Endothelial cell of umbilical vein (primary cell): Measurements from ENCODE around the gene APBA2. TPM values are rescaled to one million over a fixed set of nuclear protein-coding genes. Genes with fewer than 3 reads are reported as not detected.

Experiments used
- BruUV-seq: library from RNA; stranded (reverse); fragments of 400-500 nt; replicated peaks from 2 replicates; lab custom pipeline; 2021; lab: Mats Ljungman, UMichigan
- CTCF ChIA-PET: fragments of 300-600, 350-600 bp; sonication (Branson Sonifier 250); formaldehyde crosslinking; loops from one replicate; lab custom pipeline; 2021; ENCODE audit warnings: antibody characterized with exemption, inconsistent platforms; lab: Charles Lee
- POLR2A ChIA-PET: fragments of 300-600, 350-600 bp; sonication (Branson Sonifier 250); formaldehyde crosslinking; loops from one replicate; lab custom pipeline; 2021; ENCODE audit warnings: antibody characterized with exemption, inconsistent platforms; lab: Charles Lee
- DNase-seq: peaks from one replicate; pipeline ENCODE4 v3.0.0-alpha.2; 2011; ENCODE audit warnings: low read depth, low spot score
- FAIRE-seq: peaks from 2 replicates; lab custom pipeline; 2011; peaks lifted over from hg19 to GRCh38; lab: Jason Lieb, UNC
- H2AFZ ChIP-seq: 2 replicates; pipeline ENCODE4 v1.6.0; 2012; ENCODE audit warnings: low read depth, low read length, control low read depth, inconsistent platforms
- H3K27ac ChIP-seq: 2 replicates; pipeline ENCODE4 v1.5.1; 2011; ENCODE audit warnings: low read depth, mild to moderate bottlenecking, control low read depth, low read length, moderate library complexity; ENCODE audit not compliant: insufficient read depth
- H3K27me3 ChIP-seq, 2 experiments: 2 replicates each; pipeline versions ENCODE4 v1.6.0 to v1.6.1; 2011; ENCODE audit warnings: low read length in 2 of 2, mixed read lengths in 1 of 2; ENCODE audit not compliant: control insufficient read depth in 2 of 2, insufficient read depth in 2 of 2
- H3K36me3 ChIP-seq, 2 experiments: 2 replicates in 1 of 2; 3 replicates in 1 of 2; pipeline ENCODE4 v1.5.1; 2011; ENCODE audit warnings: low read length in 2 of 2, mild to moderate bottlenecking in 1 of 2, moderate library complexity in 1 of 2; ENCODE audit not compliant: control insufficient read depth in 2 of 2, insufficient read depth in 2 of 2; ENCODE audit errors: extremely low read depth in 1 of 2
- H3K4me1 ChIP-seq: 3 replicates; pipeline ENCODE4 v1.5.1; 2011; ENCODE audit warnings: mild to moderate bottlenecking, low read length; ENCODE audit not compliant: control insufficient read depth, insufficient read depth; ENCODE audit errors: extremely low read depth
- H3K4me2 ChIP-seq: 2 replicates; pipeline ENCODE4 v1.6.1; 2011; ENCODE audit warnings: low read length, control low read depth, mixed read lengths; ENCODE audit not compliant: insufficient read depth
- H3K4me3 ChIP-seq, 3 experiments: fragments of 200-600 bp in 1 of 3; sonication (generic), shearing (Covaris generic) in 1 of 3; replicated peaks in 1 of 3; 2 replicates each; pipeline ENCODE4 v1.5.1; 2011 to 2016; ENCODE audit warnings: control low read depth in 3 of 3, low read length in 3 of 3, mild to moderate bottlenecking in 2 of 3, inconsistent platforms in 1 of 3, low read depth in 1 of 3, moderate library complexity in 1 of 3; ENCODE audit not compliant: insufficient read depth in 1 of 3
- H3K79me2 ChIP-seq: 2 replicates; pipeline ENCODE4 v1.6.0; 2012; ENCODE audit warnings: low read length, inconsistent platforms; ENCODE audit not compliant: control insufficient read depth, insufficient read depth
- H3K9ac ChIP-seq: replicated peaks from 2 replicates; pipeline ENCODE3; 2011; ENCODE audit warnings: low read length, control low read depth; ENCODE audit not compliant: insufficient read depth; ENCODE audit errors: extremely low read depth
- H3K9me1 ChIP-seq: replicated peaks from 3 replicates; pipeline ENCODE4 v1.6.0; 2011; ENCODE audit warnings: mild to moderate bottlenecking, low read length; ENCODE audit not compliant: control insufficient read depth, insufficient read depth; ENCODE audit errors: extremely low read depth
- H3K9me3 ChIP-seq: replicated peaks from 2 replicates; pipeline ENCODE4 v1.5.1; 2012; ENCODE audit warnings: low read length, inconsistent platforms; ENCODE audit not compliant: control insufficient read depth, insufficient read depth
- H4K20me1 ChIP-seq: replicated peaks from 2 replicates; pipeline ENCODE3; 2011; ENCODE audit warnings: mild to moderate bottlenecking, low read length; ENCODE audit not compliant: control insufficient read depth, insufficient read depth; ENCODE audit errors: extremely low read depth
- EZH2 ChIP-seq: IDR thresholded peaks from 2 replicates; pipeline ENCODE4 v1.6.1; 2012; ENCODE audit warnings: borderline replicate concordance, low read depth, mild to moderate bottlenecking, moderate library complexity, low read length, inconsistent platforms; ENCODE audit not compliant: severe bottlenecking
- FOS ChIP-seq: IDR thresholded peaks from 2 replicates; pipeline ENCODE4 v1.6.1; 2011; ENCODE audit warnings: mild to moderate bottlenecking, low read length, moderate library complexity, borderline replicate concordance; ENCODE audit not compliant: insufficient read depth
- GATA2 ChIP-seq: IDR thresholded peaks from 2 replicates; pipeline ENCODE4 v1.7.0; 2011; ENCODE audit warnings: low read depth, mild to moderate bottlenecking, moderate library complexity, mixed read lengths, low read length; ENCODE audit not compliant: insufficient read length, insufficient read depth
- JUN ChIP-seq: IDR thresholded peaks from 2 replicates; pipeline ENCODE4 v1.6.1; 2011; ENCODE audit warnings: borderline replicate concordance, low read depth; ENCODE audit not compliant: insufficient read length, insufficient read depth
- MYC ChIP-seq: IDR thresholded peaks from one replicate; pipeline ENCODE4 v1.6.1; 2011; ENCODE audit warnings: mild to moderate bottlenecking, low read depth, low read length
- POLR2A ChIP-seq: IDR thresholded peaks from 2 replicates; pipeline ENCODE4 v1.6.1; 2012; ENCODE audit warnings: low read depth, mild to moderate bottlenecking, control low read depth, low read length
- POLR2AphosphoS5 ChIP-seq: IDR thresholded peaks from 2 replicates; pipeline ENCODE4 v1.6.1; 2012; ENCODE audit warnings: low read depth, mild to moderate bottlenecking, control low read depth, low read length, moderate library complexity; ENCODE audit not compliant: insufficient read depth
- dilution Hi-C: fragments of 300-500 bp; cut with MboI; formaldehyde crosslinking; loops from one replicate; pipeline ENCODE4 v1.15.0; 2019; ENCODE audit warnings: low sequenced_read_pairs; ENCODE audit not compliant: extremely low pct_ligation_motif_present
- intact Hi-C: fragments of 100-400 bp; cut with micrococcal nuclease; formaldehyde crosslinking; loops from one replicate; pipeline ENCODE4 v1.10.0; 2022
- polyA plus RNA-seq, 4 experiments: library from polyadenylated mRNA; depleted of rRNA in 3 of 4; stranded (reverse) in 3 of 4; unstranded in 1 of 4; fragments of >200 nt; gene quantifications; 2 replicates each; pipeline versions ENCODE4 v1.2.1 to v1.2.3, GENCODE V29; 2011 to 2012; ENCODE audit warnings: missing spikeins in 1 of 4
- total RNA-seq: library from RNA; stranded (reverse); gene quantifications from 2 replicates; pipeline ENCODE4 v1.2.3, GENCODE V29; 2021
- TF ChIP-seq, protein P1 (sequence below): IDR thresholded peaks from 2 replicates; pipeline ENCODE4 v1.6.1; 2011; ENCODE audit not compliant: insufficient read depth, insufficient read length
- TF ChIP-seq, protein P2 (sequence below), 2 donors: IDR thresholded peaks; 1 replicate in 1 of 2; 2 replicates in 1 of 2; pipeline ENCODE4 v1.5.1; 2011; ENCODE audit warnings: low read length in 2 of 2, mild to moderate bottlenecking in 2 of 2, moderate library complexity in 2 of 2, control low read depth in 1 of 2, inconsistent platforms in 1 of 2, low read depth in 1 of 2; ENCODE audit not compliant: insufficient read depth in 1 of 2; ENCODE audit errors: extremely low read depth in 1 of 2

The APBA2 gene
- total and polyA plus RNA-seq, 2 donors (not counting 3 experiments of a cell fraction or from before 2014, with no cell fraction given): 5.7 to 11.1 TPM

DNA sequence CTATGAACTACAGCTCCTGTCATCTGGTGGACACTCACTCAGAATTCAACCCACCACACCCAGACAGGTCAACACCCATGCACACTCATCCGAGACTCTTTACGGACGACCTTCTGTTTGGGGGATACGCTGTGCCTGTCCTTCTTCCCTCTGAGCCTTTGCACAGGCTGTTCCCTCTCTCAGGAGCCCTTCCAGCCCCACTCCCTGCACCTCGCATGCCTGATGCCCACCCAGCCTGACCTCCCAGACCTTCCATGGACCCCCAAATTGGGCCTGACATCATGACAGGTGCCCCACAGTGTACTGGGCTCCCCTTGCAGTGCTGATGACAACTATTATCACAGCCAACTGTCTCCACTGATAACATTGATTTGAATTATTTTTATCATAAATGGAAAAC, 248.0 kb downstream of the APBA2 start:
- no peak overlapping the region for H3K9ac ChIP-seq
- dilution Hi-C loops (no loop called here), intact Hi-C loops (no loop called here)
- H3K79me2 ChIP-seq: no peaks in the 10 kb centered on the region
- DNase-seq (no peak), FAIRE-seq (no peak)
- ChIA-PET CTCF (no interaction called here), POLR2A (no interaction called here)
- peaks cover 6% of the 10 kb centered on the region for H3K4me1 ChIP-seq
- H3K27ac ChIP-seq: no peak overlapping the region
- TF ChIP-seq EZH2 (no peak), JUN (no peak), MYC (no peak), POLR2AphosphoS5 (no peak), FOS (no peak), GATA2 (no peak), POLR2A (no peak)
- TF ChIP-seq, protein P1, sequence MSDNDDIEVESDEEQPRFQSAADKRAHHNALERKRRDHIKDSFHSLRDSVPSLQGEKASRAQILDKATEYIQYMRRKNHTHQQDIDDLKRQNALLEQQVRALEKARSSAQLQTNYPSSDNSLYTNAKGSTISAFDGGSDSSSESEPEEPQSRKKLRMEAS: no peak
- TF ChIP-seq, protein P2, sequence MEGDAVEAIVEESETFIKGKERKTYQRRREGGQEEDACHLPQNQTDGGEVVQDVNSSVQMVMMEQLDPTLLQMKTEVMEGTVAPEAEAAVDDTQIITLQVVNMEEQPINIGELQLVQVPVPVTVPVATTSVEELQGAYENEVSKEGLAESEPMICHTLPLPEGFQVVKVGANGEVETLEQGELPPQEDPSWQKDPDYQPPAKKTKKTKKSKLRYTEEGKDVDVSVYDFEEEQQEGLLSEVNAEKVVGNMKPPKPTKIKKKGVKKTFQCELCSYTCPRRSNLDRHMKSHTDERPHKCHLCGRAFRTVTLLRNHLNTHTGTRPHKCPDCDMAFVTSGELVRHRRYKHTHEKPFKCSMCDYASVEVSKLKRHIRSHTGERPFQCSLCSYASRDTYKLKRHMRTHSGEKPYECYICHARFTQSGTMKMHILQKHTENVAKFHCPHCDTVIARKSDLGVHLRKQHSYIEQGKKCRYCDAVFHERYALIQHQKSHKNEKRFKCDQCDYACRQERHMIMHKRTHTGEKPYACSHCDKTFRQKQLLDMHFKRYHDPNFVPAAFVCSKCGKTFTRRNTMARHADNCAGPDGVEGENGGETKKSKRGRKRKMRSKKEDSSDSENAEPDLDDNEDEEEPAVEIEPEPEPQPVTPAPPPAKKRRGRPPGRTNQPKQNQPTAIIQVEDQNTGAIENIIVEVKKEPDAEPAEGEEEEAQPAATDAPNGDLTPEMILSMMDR (IDR thresholded peaks at IDR 0.05; ENCODE audit: extremely low read depth in 1 of 2, insufficient read depth in 1 of 2, low read depth in 1 of 2, low read length in 2 of 2): no peak
- H2AFZ ChIP-seq: no peak overlapping the region
- H3K4me2 ChIP-seq: no peak overlapping the region
- H3K9me3 ChIP-seq: no peaks in the 10 kb centered on the region
- no peaks in the 10 kb centered on the region for H3K36me3 ChIP-seq
- no peak overlapping the region for H3K4me3 ChIP-seq
- no peaks in the 10 kb centered on the region for H3K9me1 ChIP-seq
- H3K27me3 ChIP-seq: no peaks in the 10 kb centered on the region
- BruUV-seq: no TSS peak
- H4K20me1 ChIP-seq: no peaks in the 10 kb centered on the region
